ENCODE measurements around the gene S100A2. TPM values are rescaled to one million over a fixed set of nuclear protein-coding genes. Genes with fewer than 3 reads are reported as not detected.

The S100A2 gene
- total and polyA plus RNA-seq, 2 donors (not counting 3 experiments of a cell fraction or from before 2014, with no cell fraction given): 4.0 to 4.3 TPM

DNA sequence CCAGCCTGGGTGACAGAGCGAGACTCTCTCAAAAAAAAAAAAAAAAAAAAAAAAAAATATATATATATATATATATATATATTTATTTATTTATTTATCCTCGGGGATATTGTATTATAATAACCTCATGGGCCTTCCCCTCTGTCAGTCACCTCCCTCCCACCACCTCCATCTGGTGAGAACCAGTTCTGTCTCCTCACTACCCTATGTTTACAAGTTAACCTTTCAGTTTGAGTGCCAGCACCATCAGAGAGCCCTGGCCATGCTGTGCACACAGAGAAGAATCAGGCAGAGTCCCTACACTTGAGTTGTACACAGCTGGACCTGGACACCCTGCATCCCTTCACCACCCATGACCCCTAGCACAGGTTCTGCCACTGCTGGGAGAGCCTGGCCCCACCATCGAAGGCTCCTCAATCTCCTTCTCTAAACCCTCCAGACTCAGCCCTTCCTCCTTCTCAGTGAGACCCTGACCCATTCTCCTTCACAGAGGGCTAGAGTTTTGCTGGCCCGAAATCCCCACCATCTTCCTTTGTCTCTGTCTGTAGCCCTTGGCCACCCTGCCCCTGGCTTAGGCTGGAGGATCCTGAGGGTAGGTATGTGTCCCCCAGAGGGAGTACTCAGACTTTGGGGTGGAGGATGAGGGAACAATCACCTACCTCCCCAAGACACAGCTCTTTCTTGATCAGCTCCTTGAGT is 26.1 kb downstream of the S100A2 start:
- no TSS peak for BruUV-seq (replicated peaks)

More for the DNA sequence above, 26.1 kb downstream of the S100A2 start:
- Histone ChIP-seq H3K4me3 (replicated peaks in 1 of 3; ENCODE audit: insufficient read depth in 1 of 3, low read depth in 1 of 3, low read length in 3 of 3) (no peak overlapping the region), H2AFZ (ENCODE audit: low read depth, low read length) (no peak overlapping the region), H3K4me1 (ENCODE audit: control insufficient read depth, extremely low read depth, insufficient read depth, low read length) (peaks cover 10% of the 10 kb centered on the region), H3K36me3 (ENCODE audit: control insufficient read depth in 2 of 2, extremely low read depth in 1 of 2, insufficient read depth in 2 of 2, low read length in 2 of 2) (no peaks in the 10 kb centered on the region), H3K4me2 (ENCODE audit: insufficient read depth, low read length) (no peak overlapping the region), H3K79me2 (ENCODE audit: control insufficient read depth, insufficient read depth, low read length) (peaks cover 12% of the 10 kb centered on the region), H3K9me1 (replicated peaks; ENCODE audit: control insufficient read depth, extremely low read depth, insufficient read depth, low read length) (no peaks in the 10 kb centered on the region), H4K20me1 (replicated peaks; ENCODE audit: control insufficient read depth, extremely low read depth, insufficient read depth, low read length) (no peaks in the 10 kb centered on the region), H3K9me3 (replicated peaks; ENCODE audit: control insufficient read depth, insufficient read depth, low read length) (no peaks in the 10 kb centered on the region), H3K27me3 (ENCODE audit: control insufficient read depth in 2 of 2, insufficient read depth in 2 of 2, low read length in 2 of 2) (no peaks in the 10 kb centered on the region), H3K27ac (ENCODE audit: insufficient read depth, low read depth, low read length) (no peak overlapping the region), H3K9ac (replicated peaks; ENCODE audit: extremely low read depth, insufficient read depth, low read length) (no peak overlapping the region)
- no peak for TF ChIP-seq GATA2 (IDR thresholded peaks at IDR 0.05; ENCODE audit: insufficient read depth, insufficient read length, low read depth, low read length)
- no peak for TF ChIP-seq POLR2A (IDR thresholded peaks at IDR 0.05; ENCODE audit: low read depth, low read length)
- TF ChIP-seq MAX (IDR thresholded peaks at IDR 0.05; ENCODE audit: insufficient read depth, insufficient read length): no peak
- TF ChIP-seq POLR2AphosphoS5 (IDR thresholded peaks at IDR 0.05; ENCODE audit: insufficient read depth, low read depth, low read length): no peak
- no peak for TF ChIP-seq EZH2 (IDR thresholded peaks at IDR 0.05; ENCODE audit: borderline replicate concordance, low read depth, low read length, severe bottlenecking)
- TF ChIP-seq, protein P1, sequence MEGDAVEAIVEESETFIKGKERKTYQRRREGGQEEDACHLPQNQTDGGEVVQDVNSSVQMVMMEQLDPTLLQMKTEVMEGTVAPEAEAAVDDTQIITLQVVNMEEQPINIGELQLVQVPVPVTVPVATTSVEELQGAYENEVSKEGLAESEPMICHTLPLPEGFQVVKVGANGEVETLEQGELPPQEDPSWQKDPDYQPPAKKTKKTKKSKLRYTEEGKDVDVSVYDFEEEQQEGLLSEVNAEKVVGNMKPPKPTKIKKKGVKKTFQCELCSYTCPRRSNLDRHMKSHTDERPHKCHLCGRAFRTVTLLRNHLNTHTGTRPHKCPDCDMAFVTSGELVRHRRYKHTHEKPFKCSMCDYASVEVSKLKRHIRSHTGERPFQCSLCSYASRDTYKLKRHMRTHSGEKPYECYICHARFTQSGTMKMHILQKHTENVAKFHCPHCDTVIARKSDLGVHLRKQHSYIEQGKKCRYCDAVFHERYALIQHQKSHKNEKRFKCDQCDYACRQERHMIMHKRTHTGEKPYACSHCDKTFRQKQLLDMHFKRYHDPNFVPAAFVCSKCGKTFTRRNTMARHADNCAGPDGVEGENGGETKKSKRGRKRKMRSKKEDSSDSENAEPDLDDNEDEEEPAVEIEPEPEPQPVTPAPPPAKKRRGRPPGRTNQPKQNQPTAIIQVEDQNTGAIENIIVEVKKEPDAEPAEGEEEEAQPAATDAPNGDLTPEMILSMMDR (IDR thresholded peaks at IDR 0.05; ENCODE audit: extremely low read depth in 1 of 2, insufficient read depth in 1 of 2, low read depth in 1 of 2, low read length in 2 of 2): no peak
- TF ChIP-seq JUN (IDR thresholded peaks at IDR 0.05; ENCODE audit: borderline replicate concordance, insufficient read depth, insufficient read length, low read depth): no peak
- no peak for TF ChIP-seq MYC (IDR thresholded peaks at IDR 0.05; ENCODE audit: low read depth, low read length)
- ChIA-PET CTCF (interaction anchor here (0.7 to 1.2 kb wide), 3 partner anchors 8 to 33 kb away, joined by 3 to 4 read pairs (median 3); no protein-coding TSS in a partner anchor), POLR2A (no interaction called here)
- DNase-seq (ENCODE audit: low read depth, low spot score): no peak
- no peak for FAIRE-seq
- intact Hi-C loops (cut with micrococcal nuclease): no loop called here
- dilution Hi-C loops (cut with MboI; ENCODE audit: extremely low pct_ligation_motif_present, low sequenced_read_pairs): no loop called here
